GM12875 (cell line): ENCODE results near the gene DOCK7.

Source experiments
- H3K4me3 ChIP-seq: one replicate; pipeline ENCODE4 v1.5.1; 2011; ENCODE audit warnings: low read depth, low read length, control low read depth
- CTCF ChIP-seq: IDR thresholded peaks from 2 replicates; pipeline ENCODE4 v1.5.1; 2011; ENCODE audit warnings: low read depth, mild to moderate bottlenecking, control low read depth, inconsistent platforms, low read length, moderate library complexity, borderline replicate concordance; ENCODE audit not compliant: insufficient read depth

Gene DOCK7

GRCh38 chr1:62494137-62494536 lies 194.0 kb downstream of the DOCK7 start:
- no peak for TF ChIP-seq CTCF
- no peak overlapping the region for H3K4me3 ChIP-seq

- H3K4me3 ChIP-seq = no peak overlapping the region
- TF ChIP-seq CTCF = no peak
Measured at GRCh38 chr1:62493656-62494055, 194.5 kb downstream of the DOCK7 start.

- H3K4me3 ChIP-seq = no peak overlapping the region
- TF ChIP-seq CTCF = no peak
Measured at GRCh38 chr1:62492521-62492920, 195.7 kb downstream of the DOCK7 start.

- TF ChIP-seq CTCF = no peak
- no peak overlapping the region for H3K4me3 ChIP-seq
Measured at GRCh38 chr1:62487956-62488355, 200.2 kb downstream of the DOCK7 start.

- TF ChIP-seq CTCF = no peak
- no peak overlapping the region for H3K4me3 ChIP-seq
Measured at GRCh38 chr1:62484824-62485468, 203.2 kb downstream of the DOCK7 start.

- no peak overlapping the region for H3K4me3 ChIP-seq
- TF ChIP-seq CTCF = no peak
Measured at GRCh38 chr1:62481681-62482080, 206.5 kb downstream of the DOCK7 start.

- no peak for TF ChIP-seq CTCF
- H3K4me3 ChIP-seq = no peak overlapping the region
Measured at GRCh38 chr1:62476525-62477219, 211.5 kb downstream of the DOCK7 start.
